H7 (cell line): Measurements from ENCODE around the gene FKRP. TPM values are rescaled to one million over a fixed set of nuclear protein-coding genes. Genes with fewer than 3 reads are reported as not detected.

Source experiments
- DNase-seq: peaks from one replicate; pipeline ENCODE4 v3.0.0; 2012
- H3K27me3 ChIP-seq: 2 replicates; pipeline ENCODE4 v1.6.0; 2011; ENCODE audit warnings: mild to moderate bottlenecking, low read length; ENCODE audit not compliant: control insufficient read depth, insufficient read depth
- H3K36me3 ChIP-seq: replicated peaks from 2 replicates; pipeline ENCODE4 v1.5.1; 2011; ENCODE audit warnings: low read length; ENCODE audit not compliant: control insufficient read depth, insufficient read depth
- H3K4me3 ChIP-seq: 2 replicates; pipeline ENCODE4 v1.5.1; 2011; ENCODE audit warnings: low read depth, mild to moderate bottlenecking, control low read depth, low read length, moderate library complexity; ENCODE audit not compliant: insufficient read depth
- total RNA-seq: library from RNA; depleted of rRNA; stranded (reverse); fragments of >200 nt; shearing (Covaris generic); gene quantifications from 2 replicates; pipeline ENCODE4 v1.2.3, GENCODE V29; 2014

FKRP gene
- total RNA-seq, 1 experiment from 2014 or later: 22.4 TPM

GRCh38 chr19:46716672-46717033 lies 29.2 kb upstream of the FKRP start:
- Histone ChIP-seq H3K36me3 (peaks cover 10% of the 10 kb centered on the region), H3K4me3 (peak overlapping the region; percentile 77), H3K27me3 (no peaks in the 10 kb centered on the region)
- DNase-seq: no peak

- H3K27me3 ChIP-seq: no peaks in the 10 kb centered on the region
- peak; percentile 100 for DNase-seq
- peak within 1 kb of the TSS; percentile 77 for H3K4me3 ChIP-seq
Measured at GRCh38 chr19:46717034-46717715, 28.7 kb upstream of the FKRP start, which contains the start of gene PRKD2. Gene PRKD2, minus strand, starts transcription at chr19:46717114. Its CDS starts 744 bp downstream, at chr19:46716370.

GRCh38 chr19:46717716-46718143 lies 28.1 kb upstream of the FKRP start:
- H3K4me3 ChIP-seq: peak overlapping the region; percentile 57
- no peaks in the 10 kb centered on the region for H3K27me3 ChIP-seq
- H3K36me3 ChIP-seq: peaks cover 18% of the 10 kb centered on the region
- DNase-seq: no peak

More at GRCh38 chr19:46717034-46717715, 28.7 kb upstream of the FKRP start, which contains the start of gene PRKD2:
- H3K36me3 ChIP-seq: peaks cover 15% of the 10 kb centered on the region

- peaks cover 20% of the 10 kb centered on the region for H3K36me3 ChIP-seq
- H3K4me3 ChIP-seq: no peak overlapping the region; the same call in 1 of the 2 replicates
- peak; percentile 86 for DNase-seq
- H3K27me3 ChIP-seq: no peaks in the 10 kb centered on the region
Measured at GRCh38 chr19:46718157-46718933, 27.5 kb upstream of the FKRP start.

GRCh38 chr19:46718934-46719622 lies 26.8 kb upstream of the FKRP start:
- peaks cover 24% of the 10 kb centered on the region for H3K36me3 ChIP-seq
- DNase-seq: peak; percentile 53
- no peaks in the 10 kb centered on the region for H3K27me3 ChIP-seq
- no peak overlapping the region for H3K4me3 ChIP-seq

- Histone ChIP-seq H3K36me3 (peaks cover 31% of the 10 kb centered on the region), H3K27me3 (no peaks in the 10 kb centered on the region), H3K4me3 (no peak overlapping the region)
- peak; percentile 60 for DNase-seq
Measured at GRCh38 chr19:46719629-46720502, 26.0 kb upstream of the FKRP start.

- DNase-seq: peak; percentile 31
- H3K4me3 ChIP-seq: no peak overlapping the region
- H3K27me3 ChIP-seq: no peaks in the 10 kb centered on the region
- H3K36me3 ChIP-seq: peaks cover 37% of the 10 kb centered on the region
Measured at GRCh38 chr19:46720503-46721239, 25.2 kb upstream of the FKRP start.

GRCh38 chr19:46721269-46722003 lies 24.4 kb upstream of the FKRP start:
- peaks cover 44% of the 10 kb centered on the region for H3K36me3 ChIP-seq
- no peaks in the 10 kb centered on the region for H3K27me3 ChIP-seq
- DNase-seq: peak; percentile 93
- no peak overlapping the region for H3K4me3 ChIP-seq

- no peaks in the 10 kb centered on the region for H3K27me3 ChIP-seq
- peaks cover 49% of the 10 kb centered on the region for H3K36me3 ChIP-seq
- no peak overlapping the region for H3K4me3 ChIP-seq
- no peak for DNase-seq
Measured at GRCh38 chr19:46722004-46722380, 23.9 kb upstream of the FKRP start.

GRCh38 chr19:46722421-46723022 lies 23.3 kb upstream of the FKRP start:
- peaks cover 52% of the 10 kb centered on the region for H3K36me3 ChIP-seq
- peak; percentile 53 for DNase-seq
- H3K4me3 ChIP-seq: no peak overlapping the region
- H3K27me3 ChIP-seq: no peaks in the 10 kb centered on the region

- Histone ChIP-seq H3K36me3 (peaks cover 54% of the 10 kb centered on the region), H3K27me3 (no peaks in the 10 kb centered on the region)
Measured at GRCh38 chr19:46723023-46723461, 22.8 kb upstream of the FKRP start.

GRCh38 chr19:46723471-46723870 lies 22.4 kb upstream of the FKRP start:
- DNase-seq: peak; percentile 32
- Histone ChIP-seq H3K36me3 (peaks cover 57% of the 10 kb centered on the region), H3K27me3 (no peaks in the 10 kb centered on the region), H3K4me3 (no peak overlapping the region)

More at GRCh38 chr19:46723023-46723461, 22.8 kb upstream of the FKRP start:
- peak; percentile 55 for DNase-seq
- no peak overlapping the region for H3K4me3 ChIP-seq
